Left lung (tissue), 10 donors: ENCODE results near the gene ZBED2. TPM values are rescaled to one million over a fixed set of nuclear protein-coding genes. Genes with fewer than 3 reads are reported as not detected.

ENCODE experiments used
- ATAC-seq: fragments of 200-7000 bp; cut with Tn5 transposase; one replicate; pipeline ENCODE4 v1.9.1; 2020; ENCODE audit warnings: moderate library complexity
- DNase-seq, 4 donors: peaks; one replicate each; pipeline ENCODE4 v3.0.0-alpha.2; 2013 to 2020
- H3K27ac ChIP-seq, 2 donors: fragments of 200-600 bp; sonication (generic) in 1 of 2; one replicate each; pipeline versions ENCODE4 v1.5.0 to v1.8.0; 2020 to 2021
- H3K27me3 ChIP-seq, 2 donors: fragments of 200-600 bp; sonication (generic) in 1 of 2; one replicate each; pipeline versions ENCODE4 v1.5.0 to v1.8.0; 2020 to 2021
- H3K36me3 ChIP-seq, 2 donors: fragments of 200-600 bp; sonication (generic) in 1 of 2; one replicate each; pipeline versions ENCODE4 v1.5.0 to v1.8.0; 2020 to 2021
- H3K4me1 ChIP-seq, 2 donors: fragments of 200-600 bp; one replicate each; pipeline ENCODE4 v1.8.0; 2021
- H3K4me3 ChIP-seq, 2 donors: fragments of 200-600 bp; sonication (generic) in 1 of 2; one replicate each; pipeline versions ENCODE4 v1.5.0 to v1.8.0; 2020 to 2021; ENCODE audit warnings: mild to moderate bottlenecking in 1 of 2
- H3K9me3 ChIP-seq, 2 donors: fragments of 200-600 bp; sonication (generic) in 1 of 2; one replicate each; pipeline versions ENCODE4 v1.5.0 to v1.8.0; 2020 to 2021
- intact Hi-C, 2 donors: fragments of 100-400 bp; cut with DNase I; formaldehyde crosslinking; loops; one replicate each; pipeline versions ENCODE4 v1.11.2 to v1.14.2; 2022
- polyA plus RNA-seq, 6 donors: library from polyadenylated mRNA; unstranded; fragments of 120-200 nt; gene quantifications; one replicate each; pipeline ENCODE4 v1.2.1, GENCODE V29; 2013; ENCODE audit not compliant: insufficient read length in 6 of 6
- total RNA-seq, 2 donors: library from RNA; stranded (reverse); fragmentation: NEBNext Ultra II Directional; extraction: Animal tissue kit (Norgen Biotek cat#: 25700); gene quantifications; one replicate each; pipeline ENCODE4 v1.2.1, GENCODE V29; 2021
- TF ChIP-seq, protein P1 (sequence below), 2 donors: fragments of 200-600 bp; sonication (generic) in 1 of 2; IDR thresholded peaks; one replicate each; pipeline versions ENCODE4 v1.5.0 to v1.8.0; 2021; ENCODE audit warnings: antibody characterized with exemption in 2 of 2
- donor health status: DM: no; HTN: yes; CAD: no.
- donor health status: DM: no; HTN: no; CAD: no.

Gene ZBED2
- total and polyA plus RNA-seq, 8 donors = 0.11 to 19.2 (median 0.21) TPM

DNA sequence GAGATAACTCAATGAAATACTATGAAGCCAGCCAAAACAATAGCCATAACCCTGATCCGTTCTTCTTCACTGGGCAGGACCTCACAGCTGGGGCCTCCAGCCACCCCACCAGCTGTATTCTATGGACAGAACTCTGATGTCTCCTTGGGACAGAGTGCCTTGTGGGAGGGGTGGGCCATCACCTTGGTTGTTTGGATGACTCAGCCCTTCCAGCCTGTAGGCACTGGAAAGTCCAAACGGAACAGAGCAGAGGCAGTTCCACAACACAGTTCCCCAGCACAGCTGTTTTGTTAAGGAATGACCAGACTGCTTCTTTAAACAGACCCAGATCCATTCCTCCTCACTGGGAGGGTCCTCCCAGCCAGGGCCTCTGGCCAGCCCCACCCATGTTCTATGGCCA, 31.9 kb upstream of the ZBED2 start:
- intact Hi-C loops = no loop called here
- no peak for DNase-seq
- Histone ChIP-seq H3K4me1 (no peaks in the 10 kb centered on the region), H3K36me3 (no peaks in the 10 kb centered on the region), H3K27me3 (no peaks in the 10 kb centered on the region), H3K27ac (no peak overlapping the region), H3K4me3 (no peak overlapping the region), H3K9me3 (peaks cover 0 to 17% of the 10 kb centered on the region in 2 donors)
- ATAC-seq = no peak
- TF ChIP-seq, protein P1, sequence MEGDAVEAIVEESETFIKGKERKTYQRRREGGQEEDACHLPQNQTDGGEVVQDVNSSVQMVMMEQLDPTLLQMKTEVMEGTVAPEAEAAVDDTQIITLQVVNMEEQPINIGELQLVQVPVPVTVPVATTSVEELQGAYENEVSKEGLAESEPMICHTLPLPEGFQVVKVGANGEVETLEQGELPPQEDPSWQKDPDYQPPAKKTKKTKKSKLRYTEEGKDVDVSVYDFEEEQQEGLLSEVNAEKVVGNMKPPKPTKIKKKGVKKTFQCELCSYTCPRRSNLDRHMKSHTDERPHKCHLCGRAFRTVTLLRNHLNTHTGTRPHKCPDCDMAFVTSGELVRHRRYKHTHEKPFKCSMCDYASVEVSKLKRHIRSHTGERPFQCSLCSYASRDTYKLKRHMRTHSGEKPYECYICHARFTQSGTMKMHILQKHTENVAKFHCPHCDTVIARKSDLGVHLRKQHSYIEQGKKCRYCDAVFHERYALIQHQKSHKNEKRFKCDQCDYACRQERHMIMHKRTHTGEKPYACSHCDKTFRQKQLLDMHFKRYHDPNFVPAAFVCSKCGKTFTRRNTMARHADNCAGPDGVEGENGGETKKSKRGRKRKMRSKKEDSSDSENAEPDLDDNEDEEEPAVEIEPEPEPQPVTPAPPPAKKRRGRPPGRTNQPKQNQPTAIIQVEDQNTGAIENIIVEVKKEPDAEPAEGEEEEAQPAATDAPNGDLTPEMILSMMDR (IDR thresholded peaks at IDR 0.05) = no peak

DNA sequence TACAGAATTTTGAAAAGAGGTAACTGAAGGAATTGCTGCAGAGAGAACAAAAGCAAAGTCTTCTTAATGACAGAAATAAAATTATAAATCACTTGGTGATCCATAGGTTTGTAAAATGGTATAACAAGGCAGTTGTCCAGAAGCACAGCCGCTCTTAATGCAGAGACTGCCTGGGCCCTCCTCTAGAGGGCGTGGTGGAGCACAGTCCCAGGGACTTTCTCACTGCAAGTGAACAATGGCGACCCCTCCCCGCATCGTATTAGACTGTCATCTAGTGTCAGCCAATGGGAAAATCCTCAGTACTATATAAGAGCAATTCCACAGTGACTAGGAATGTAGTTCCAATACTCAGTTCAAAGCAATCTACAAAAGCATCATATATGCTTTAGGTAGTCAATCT, 26.4 kb upstream of the ZBED2 start:
- TF ChIP-seq, protein P1 (IDR thresholded peaks at IDR 0.05) = peak in 1 of 2 donors; percentile 13
- intact Hi-C loops = no loop called here
- no peaks in the 10 kb centered on the region for H3K4me1 ChIP-seq
- no peaks in the 10 kb centered on the region for H3K36me3 ChIP-seq
- peaks cover 0 to 7% of the 10 kb centered on the region in 2 donors for H3K9me3 ChIP-seq
- H3K27ac ChIP-seq = no peak overlapping the region
- no peak overlapping the region for H3K4me3 ChIP-seq
- no peaks in the 10 kb centered on the region for H3K27me3 ChIP-seq
- no peak for ATAC-seq
- no peak for DNase-seq

DNA sequence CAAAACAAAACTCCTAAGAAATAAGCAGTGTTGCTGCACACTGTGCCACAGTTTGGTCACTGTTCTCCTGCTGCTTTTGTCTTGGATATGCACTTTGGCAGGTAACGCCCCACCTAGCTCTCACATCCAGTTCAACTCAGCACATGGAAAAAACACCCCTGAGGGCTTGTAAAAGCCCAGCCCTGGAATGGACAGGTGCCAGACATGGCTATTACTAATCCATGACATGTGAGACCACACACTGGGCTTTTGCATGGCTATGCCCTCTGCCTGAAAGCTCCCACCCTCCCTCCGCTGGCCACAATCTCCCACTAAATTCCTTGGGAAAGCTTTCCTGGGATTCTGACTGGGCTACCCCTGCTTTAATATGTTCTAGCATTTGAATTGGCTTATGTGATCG, 24.7 kb upstream of the ZBED2 start:
- ATAC-seq (no peak), DNase-seq (no peak)
- H3K9me3 ChIP-seq = peaks cover 0 to 7% of the 10 kb centered on the region in 2 donors
- H3K27ac ChIP-seq = no peak overlapping the region
- H3K4me3 ChIP-seq = no peak overlapping the region
- H3K27me3 ChIP-seq = no peaks in the 10 kb centered on the region
- H3K4me1 ChIP-seq = no peaks in the 10 kb centered on the region
- TF ChIP-seq, protein P1 (IDR thresholded peaks at IDR 0.05) = no peak
- no peaks in the 10 kb centered on the region for H3K36me3 ChIP-seq
- intact Hi-C loops = no loop called here

DNA sequence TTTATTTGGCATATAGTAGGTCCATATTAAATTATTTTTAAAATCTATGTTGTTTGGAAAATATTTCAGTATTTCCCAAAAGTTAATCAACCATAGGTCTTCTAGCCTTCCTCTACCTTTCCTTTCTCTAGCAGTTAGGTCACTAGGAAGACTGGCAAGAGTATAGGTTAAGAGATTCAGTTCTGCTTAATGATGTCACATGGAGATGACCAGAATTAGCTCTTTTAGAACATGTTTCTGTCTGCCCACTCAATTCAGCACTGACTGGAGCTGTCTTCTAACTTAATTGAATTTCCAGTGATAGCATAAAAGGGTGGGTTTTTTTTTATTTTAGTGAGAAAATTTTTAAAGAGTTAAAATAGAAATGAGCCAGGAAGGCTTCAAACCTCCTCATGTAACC, 23.8 kb upstream of the ZBED2 start:
- intact Hi-C loops = no loop called here
- no peaks in the 10 kb centered on the region for H3K36me3 ChIP-seq

DNA sequence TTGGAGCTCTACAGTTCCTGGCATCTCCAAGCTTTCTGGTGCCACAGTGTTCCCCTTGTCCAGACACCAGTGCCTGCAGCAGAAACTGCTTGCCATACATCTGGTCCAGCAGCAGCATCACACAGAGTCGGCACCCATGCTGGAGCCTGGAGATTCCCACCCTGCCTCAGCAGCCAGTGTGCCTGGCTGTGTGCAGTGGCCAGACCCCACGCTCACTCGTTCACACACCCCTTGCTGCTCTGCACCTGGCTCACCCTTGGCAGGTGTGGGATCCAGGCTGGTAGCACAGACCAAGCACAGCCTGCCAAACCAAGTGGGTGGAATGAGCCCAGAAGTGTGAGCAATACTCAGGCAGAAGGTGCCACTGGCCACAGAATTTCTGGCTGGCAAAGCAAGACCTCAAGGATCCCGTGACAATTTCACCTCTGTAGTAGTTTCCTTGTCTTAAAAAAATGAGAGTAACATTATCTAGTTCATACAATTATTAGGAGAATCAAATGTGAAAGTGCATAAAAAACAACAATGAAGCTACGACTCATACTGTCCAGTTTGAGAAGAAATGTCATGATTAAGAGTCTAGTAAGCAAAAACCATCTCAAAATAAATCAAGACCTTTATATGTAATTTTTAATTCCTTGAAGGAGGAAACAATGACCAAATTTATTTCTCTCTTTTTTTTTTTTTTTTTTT, 22.9 kb upstream of the ZBED2 start:
- TF ChIP-seq, protein P1 (IDR thresholded peaks at IDR 0.05) = no peak
- no peaks in the 10 kb centered on the region for H3K27me3 ChIP-seq
- no peak overlapping the region for H3K4me3 ChIP-seq
- no peak overlapping the region for H3K27ac ChIP-seq
- no peaks in the 10 kb centered on the region for H3K36me3 ChIP-seq
- peak in 1 of 4 donors; percentile 59 for DNase-seq
- H3K4me1 ChIP-seq = no peaks in the 10 kb centered on the region
- H3K9me3 ChIP-seq = peaks cover 0 to 7% of the 10 kb centered on the region in 2 donors
- intact Hi-C loops = no loop called here
- no peak for ATAC-seq

More for the DNA sequence above, 23.8 kb upstream of the ZBED2 start:
- no peak for ATAC-seq
- H3K27ac ChIP-seq = no peak overlapping the region
- no peaks in the 10 kb centered on the region for H3K27me3 ChIP-seq
- DNase-seq = no peak
- H3K4me1 ChIP-seq = no peaks in the 10 kb centered on the region
- H3K9me3 ChIP-seq = peaks cover 0 to 7% of the 10 kb centered on the region in 2 donors
- TF ChIP-seq, protein P1 (IDR thresholded peaks at IDR 0.05) = no peak
- no peak overlapping the region for H3K4me3 ChIP-seq
